ENCODE data around the gene PINK1.

The PINK1 gene

DNA sequence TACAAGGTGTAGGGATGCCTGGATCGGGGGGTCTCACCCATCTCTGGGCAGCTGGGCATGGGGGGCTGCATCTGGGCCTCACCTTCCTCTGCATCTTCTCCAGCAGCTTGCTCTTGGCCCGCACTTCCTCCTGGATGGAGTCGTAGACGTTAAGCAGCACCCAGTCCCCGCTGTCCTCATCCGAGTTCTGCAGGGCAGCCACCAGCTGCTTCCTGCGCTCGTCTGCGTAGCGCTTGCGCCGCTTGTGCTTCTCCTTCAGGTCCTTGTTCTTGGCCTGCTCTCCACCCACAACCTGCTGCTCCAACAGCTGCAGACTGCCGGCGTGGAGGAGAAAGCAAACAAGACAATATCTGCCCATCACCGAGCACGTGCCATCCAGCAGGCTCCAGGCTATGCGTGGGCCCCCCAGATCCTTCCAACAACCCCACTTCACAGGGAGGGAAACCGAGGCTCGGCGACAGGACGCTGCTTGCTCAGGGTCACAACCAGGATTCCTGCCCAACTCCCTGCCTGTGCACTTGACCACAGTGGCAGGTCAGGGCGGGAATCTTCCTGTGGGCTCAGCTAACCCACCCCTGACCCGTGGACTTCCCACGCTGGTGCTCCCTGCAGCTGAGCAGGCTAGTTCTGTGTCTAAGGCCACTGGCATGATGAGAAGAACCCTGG is 49.4 kb downstream of the PINK1 start:
- no peak for DNase-seq

DNA sequence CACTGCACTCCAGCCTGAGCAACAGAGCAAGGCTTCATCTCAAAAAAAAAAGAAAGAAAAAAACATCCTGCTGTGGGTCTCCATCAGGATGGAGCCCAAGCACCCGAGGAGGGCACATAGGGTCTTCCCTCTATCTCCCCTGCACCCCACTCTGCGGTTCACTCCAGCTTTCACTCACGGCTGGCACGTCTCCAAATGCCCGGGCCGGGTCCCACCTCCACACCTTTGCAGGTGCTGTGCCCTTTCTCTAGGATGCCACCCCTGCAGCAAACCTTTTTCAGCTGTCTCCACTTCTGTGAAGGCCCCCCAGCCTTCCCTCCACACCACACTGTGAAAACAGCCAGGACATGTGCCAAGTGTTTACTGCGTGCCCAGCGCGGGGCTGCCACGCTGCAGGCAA is 50.4 kb downstream of the PINK1 start:
- DNase-seq = no peak

- no peak for DNase-seq
These were observed 50.9 kb downstream of the PINK1 start for GRCh38 chr1:20684050-20684620.

- no peak for DNase-seq
These were observed 51.4 kb downstream of the PINK1 start for GRCh38 chr1:20684651-20685050.

- DNase-seq = no peak
These were observed 51.9 kb downstream of the PINK1 start for GRCh38 chr1:20685099-20685662.

GRCh38 chr1:20685741-20686140 is 52.5 kb downstream of the PINK1 start:
- DNase-seq = no peak

DNA sequence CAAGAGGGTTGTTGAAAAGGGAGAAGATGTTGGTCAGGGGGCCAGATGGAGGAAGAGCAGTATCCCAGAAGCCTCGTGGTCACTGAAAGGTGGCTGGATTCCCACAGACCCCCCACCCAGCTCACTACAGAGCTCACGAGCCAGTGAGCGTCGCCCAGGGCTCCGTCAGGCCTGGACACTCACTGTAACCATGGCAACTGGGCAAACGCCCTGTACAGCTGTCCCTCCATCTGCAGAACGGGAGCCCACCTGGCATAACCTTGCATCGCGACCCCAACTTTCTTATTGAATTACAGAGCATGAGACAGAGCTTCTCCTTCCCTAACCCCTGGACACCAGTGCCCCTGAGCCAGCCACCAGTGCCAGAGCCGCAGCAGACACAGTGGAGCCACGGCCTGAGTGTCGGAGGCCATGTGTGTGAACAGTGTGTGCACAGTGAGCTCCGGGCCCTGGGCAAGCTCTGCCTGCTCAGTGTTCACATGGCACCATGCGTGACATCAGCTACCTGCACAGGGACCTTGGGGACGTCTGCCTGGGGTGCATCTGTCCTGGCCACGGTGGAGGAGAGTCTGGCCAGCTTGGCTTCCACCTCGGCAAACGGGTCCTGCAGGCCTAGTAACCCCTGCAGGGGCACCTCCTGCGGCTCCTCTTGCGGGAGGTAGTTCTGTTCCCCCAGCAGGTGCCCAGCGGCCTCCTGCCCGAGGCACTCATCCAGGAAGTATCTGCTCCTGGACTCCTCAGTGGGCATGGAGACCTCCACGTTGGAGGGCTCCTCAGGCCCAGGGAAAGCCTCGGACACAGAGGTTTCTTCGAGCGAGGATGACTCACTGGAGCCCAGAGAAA is 53.8 kb downstream of the PINK1 start:
- DNase-seq = no peak

GRCh38 chr1:20689645-20690056 is 56.4 kb downstream of the PINK1 start:
- no peak for DNase-seq

DNA sequence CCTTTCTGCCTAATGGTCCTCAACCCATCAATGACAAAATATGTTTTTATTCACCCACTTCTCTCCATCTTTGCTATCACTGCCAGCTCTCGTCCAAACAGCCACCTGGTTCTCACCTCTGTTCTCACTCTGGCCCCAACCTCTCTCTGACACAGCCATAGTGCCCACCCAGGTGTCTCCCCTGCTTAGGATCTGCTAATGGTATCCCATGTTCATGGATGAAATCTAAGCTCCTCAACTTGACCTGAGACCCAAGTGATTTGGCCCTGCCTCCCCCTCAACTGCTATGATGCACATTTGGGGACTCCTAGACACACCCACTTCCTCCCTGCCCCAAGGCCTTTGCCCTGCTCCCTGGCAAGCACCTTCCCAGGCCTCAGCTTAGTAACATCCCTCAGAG is 58.6 kb downstream of the PINK1 start:
- no peak for DNase-seq

DNA sequence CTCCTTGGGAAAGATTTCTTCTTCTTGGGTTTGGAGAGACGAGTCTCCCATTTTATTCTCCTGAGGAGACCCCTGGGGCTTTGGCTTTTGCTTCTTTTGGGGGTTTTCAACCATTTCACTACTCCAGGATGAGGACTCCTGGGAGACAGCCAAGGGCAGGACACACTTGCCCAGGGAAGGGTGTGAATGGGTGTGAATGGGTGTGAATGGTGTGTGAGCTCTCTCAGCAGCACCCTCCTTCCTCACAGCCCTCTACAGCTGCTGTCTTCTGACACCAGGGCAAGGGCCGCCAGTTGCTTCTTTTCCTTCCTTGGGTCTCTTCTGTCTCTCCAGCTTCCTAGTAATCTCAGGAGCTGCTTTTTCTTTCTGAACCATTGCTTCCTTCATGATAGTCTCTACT is 60.4 kb downstream of the PINK1 start:
- no peak for DNase-seq

DNA sequence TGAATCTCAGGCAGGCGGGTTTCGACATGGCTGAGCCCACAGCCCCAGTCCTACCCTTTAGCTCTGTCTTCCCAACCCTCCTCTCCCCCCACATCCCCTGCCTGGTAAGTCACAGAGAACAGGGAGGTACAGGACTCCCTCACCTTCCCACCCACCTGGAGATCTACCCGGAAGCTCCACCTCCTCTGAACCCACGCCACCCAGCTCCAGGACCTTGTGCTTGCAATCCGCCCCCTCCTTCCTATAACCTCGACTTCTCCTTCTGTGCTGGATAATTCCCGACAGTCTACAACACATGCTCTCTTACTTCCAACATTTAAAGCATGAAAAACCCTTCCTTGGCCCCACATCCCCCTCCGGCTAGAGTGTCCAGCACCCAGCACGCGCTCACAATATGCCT is 62.3 kb downstream of the PINK1 start:
- DNase-seq = no peak

DNA sequence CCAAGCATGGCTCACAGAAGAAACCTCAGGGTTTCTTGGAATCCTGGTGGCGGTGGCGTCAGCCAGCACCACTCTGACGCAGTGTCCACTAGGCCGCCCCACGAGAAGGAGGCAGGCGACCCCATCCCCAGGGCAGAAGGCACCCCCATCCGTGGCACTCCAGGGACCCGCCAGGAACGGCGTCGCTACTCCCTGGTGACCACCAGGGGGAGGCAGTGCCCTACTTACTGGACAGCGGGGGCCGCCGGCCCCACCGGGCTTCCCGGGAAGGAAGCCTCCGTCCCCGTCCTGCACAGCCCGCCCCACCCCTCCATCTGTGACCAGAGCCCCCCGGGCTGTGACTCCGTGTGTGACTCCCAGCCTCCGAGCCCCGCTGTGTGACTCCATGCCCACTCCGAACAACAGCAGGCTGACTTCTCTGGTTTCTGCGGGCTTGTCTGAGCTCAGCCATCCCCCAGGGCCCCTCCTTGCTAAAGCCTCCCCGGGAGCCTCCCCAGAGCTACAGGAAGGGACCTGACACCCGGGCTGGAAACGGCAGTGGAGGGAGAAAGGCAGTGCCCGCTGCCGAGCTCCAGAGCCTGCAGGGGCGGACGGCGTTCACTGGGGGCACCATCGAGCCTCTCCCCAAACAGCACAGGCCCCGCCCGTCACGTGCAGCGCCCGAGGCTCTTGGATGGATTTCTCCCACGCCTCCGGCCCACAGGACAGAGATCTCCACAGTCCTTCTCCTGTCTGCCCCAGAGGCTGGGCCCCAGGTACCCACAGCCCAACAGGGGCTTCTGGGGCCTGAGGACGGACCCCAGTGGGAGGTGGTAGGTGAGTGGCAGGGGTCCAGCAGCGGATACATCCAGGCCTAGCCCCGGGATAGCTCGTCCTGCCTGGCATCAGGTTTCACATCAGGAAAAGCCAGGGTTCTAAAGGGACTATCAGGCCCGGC is 63.4 kb downstream of the PINK1 start:
- DNase-seq = peak; percentile 55

GRCh38 chr1:20697563-20697962 is 64.3 kb downstream of the PINK1 start:
- DNase-seq = no peak

DNA sequence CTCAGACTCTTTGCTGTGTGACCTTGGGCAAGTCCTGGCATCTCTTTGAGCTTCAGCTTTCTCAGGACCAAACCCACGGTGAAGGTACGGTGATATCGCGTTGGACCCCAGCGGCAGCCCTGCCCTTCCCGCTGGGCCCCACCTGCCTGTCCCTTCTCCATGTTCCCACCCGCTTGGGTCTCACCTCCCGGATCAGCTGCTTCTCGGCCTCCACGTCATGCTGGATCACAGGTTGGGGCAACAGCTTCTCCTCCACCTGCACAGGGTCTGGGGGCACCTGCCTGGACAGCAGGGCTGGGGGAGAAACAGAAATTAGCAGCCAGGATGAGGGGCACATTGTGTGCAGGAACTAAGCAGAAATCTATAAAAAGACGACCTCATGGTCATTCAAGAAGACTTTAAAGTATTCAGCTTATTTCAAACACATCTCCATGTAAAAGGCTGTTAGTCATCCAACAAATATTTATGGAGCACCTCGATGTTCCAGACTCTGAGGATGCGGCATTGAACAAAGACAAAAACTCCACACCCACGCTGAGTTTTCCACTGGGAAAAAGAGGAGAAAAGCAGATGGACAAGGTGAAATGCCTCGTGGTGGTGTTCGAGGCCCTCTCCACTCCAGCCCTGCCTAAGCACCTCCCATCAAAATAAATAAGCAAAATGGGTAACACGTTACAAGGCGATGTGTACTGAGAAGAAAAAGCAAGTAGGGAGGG is 65.1 kb downstream of the PINK1 start:
- no peak for DNase-seq

GRCh38 chr1:20699558-20699957 is 66.3 kb downstream of the PINK1 start:
- no peak for DNase-seq

DNA sequence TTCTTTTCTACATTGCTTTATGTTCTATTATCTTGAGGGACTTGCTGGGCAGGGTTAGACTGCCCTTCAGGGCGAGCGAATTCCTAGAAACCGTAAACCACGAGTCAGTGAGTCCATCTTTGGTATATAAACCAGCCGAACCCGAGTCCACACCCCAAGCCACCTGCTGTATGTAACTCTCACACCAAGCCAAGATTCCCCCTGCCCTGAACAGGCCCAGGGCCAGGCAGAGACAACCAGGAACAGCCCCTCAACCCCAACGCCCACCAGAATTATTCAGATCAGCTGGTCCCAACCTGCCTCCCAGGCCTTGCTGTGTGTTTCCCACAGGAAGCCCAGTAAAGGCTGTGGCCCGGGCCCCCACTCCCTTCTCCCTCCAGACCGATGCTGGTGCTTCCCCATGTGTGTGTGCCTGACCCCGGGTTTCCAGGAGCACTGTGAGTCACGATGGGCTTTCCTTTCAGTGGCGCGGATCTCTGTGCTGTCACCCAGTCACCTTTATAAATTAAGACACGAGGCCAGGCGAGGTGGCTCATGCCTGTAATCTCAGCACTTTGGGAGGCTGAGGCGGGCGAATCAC is 67.5 kb downstream of the PINK1 start:
- DNase-seq = no peak
